ENCODE measurements around the gene PDE4D. TPM values are rescaled to one million over a fixed set of nuclear protein-coding genes. Genes with fewer than 3 reads are reported as not detected.

The PDE4D gene
- total and polyA plus RNA-seq, 10 of the 15 experiments (the other 5 are each of a cell fraction or from before 2014, with no cell fraction given), result 0.87 to 4.1 (median 2.2) TPM

GRCh38 chr5:59789894-59790293 lies 103.6 kb downstream of the PDE4D start:
- WGBS (ENCODE audit: insufficient coverage, insufficient replicate concordance, low lambda C conversion rate, missing lambda C conversion rate), result 13% methylated on average over 2 of the region's 2 CpGs
- FAIRE-seq (no peak), DNase-seq (ENCODE audit: low read depth, low spot score) (no peak), ATAC-seq (0 out of 3 replicates have a peak, but pooled peaks have one; percentile 24)
- Histone ChIP-seq H3K4me2 (ENCODE audit: control insufficient read depth, insufficient read depth) (no peak overlapping the region), H3K79me2 (ENCODE audit: control insufficient read depth, insufficient read depth, low read length) (no peaks in the 10 kb centered on the region), H3K27ac (ENCODE audit: control insufficient read depth, insufficient read depth) (no peak overlapping the region), H3K9ac (ENCODE audit: control insufficient read depth, insufficient read depth, low read length) (no peak overlapping the region), H3K4me1 (ENCODE audit: control insufficient read depth, insufficient read depth, low read length) (no peaks in the 10 kb centered on the region), H3K36me3 (ENCODE audit: control insufficient read depth in 2 of 2, insufficient read depth in 2 of 2, low read length in 1 of 2) (no peaks in the 10 kb centered on the region), H3K9me3 (replicated peaks; ENCODE audit: control insufficient read depth, insufficient read depth, low read length) (no peaks in the 10 kb centered on the region), H2AFZ (ENCODE audit: control insufficient read depth, low read depth, low read length) (no peak overlapping the region), H3K4me3 (no peak overlapping the region), H3K27me3 (replicated peaks in 1 of 2; ENCODE audit: control insufficient read depth in 2 of 2, insufficient read depth in 2 of 2, low read length in 1 of 2) (no peaks in the 10 kb centered on the region), H4K20me1 (ENCODE audit: control insufficient read depth, insufficient read depth) (no peaks in the 10 kb centered on the region)
- TF ChIP-seq CEBPZ (IDR thresholded peaks at IDR 0.05; ENCODE audit: low read depth, low read length), result no peak
- TF ChIP-seq SUPT20H (IDR thresholded peaks at IDR 0.05; ENCODE audit: borderline replicate concordance, control insufficient read depth, low read depth, low read length), result no peak
- no peak for TF ChIP-seq TARDBP (IDR thresholded peaks at IDR 0.05; ENCODE audit: borderline replicate concordance)
- TF ChIP-seq MTA2 (IDR thresholded peaks at IDR 0.05; ENCODE audit: low read depth), result no peak
- no peak for TF ChIP-seq CREB1 (IDR thresholded peaks at IDR 0.05; ENCODE audit: low read depth)
- TF ChIP-seq CBFB (IDR thresholded peaks at IDR 0.05; ENCODE audit: low read depth), result no peak
- TF ChIP-seq ESRRA (IDR thresholded peaks at IDR 0.05; ENCODE audit: low read length), result no peak
- no peak for TF ChIP-seq MEF2A (IDR thresholded peaks at IDR 0.05; ENCODE audit: insufficient read depth, low read depth, low read length)
- no peak for TF ChIP-seq TCF12 (IDR thresholded peaks at IDR 0.05; ENCODE audit: low read depth, low read length)
- no peak for TF ChIP-seq SP1 (IDR thresholded peaks at IDR 0.05; ENCODE audit: low read depth, low read length)
- no peak for TF ChIP-seq TBL1XR1 (IDR thresholded peaks at IDR 0.05; ENCODE audit: low read depth, low read length)
- TF ChIP-seq NBN (IDR thresholded peaks at IDR 0.05), result no peak
- TF ChIP-seq ZBED1 (IDR thresholded peaks at IDR 0.05; ENCODE audit: borderline replicate concordance), result no peak
- no peak for TF ChIP-seq RAD51 (IDR thresholded peaks at IDR 0.05)
- TF ChIP-seq RELA (IDR thresholded peaks at IDR 0.05; ENCODE audit: borderline replicate concordance, partially characterized antibody), result no peak
- in situ Hi-C loops (cut with MboI), result loop anchor here (10.0 kb wide), 1 partner anchor 605 kb away; no protein-coding TSS in a partner anchor
- SMC1A ChIA-PET (ENCODE audit: uncharacterized antibody, unreplicated experiment), result interaction anchor here (0.9 to 2.3 kb wide), 4 partner anchors 9 to 87 kb away, joined by 3 to 8 read pairs (median 4); no protein-coding TSS in a partner anchor
- no TSS peak for BruUV-seq (replicated peaks)
- intact Hi-C loops (cut with micrococcal nuclease; ENCODE audit: unreplicated experiment), result no loop called here
- RAD21 ChIA-PET (ENCODE audit: unreplicated experiment), result interaction anchor here (0.6 to 1.1 kb wide), 4 partner anchors 11 to 662 kb away, joined by 3 read pairs; no protein-coding TSS in a partner anchor
- CTCF ChIA-PET, result interaction anchor here (0.8 to 1.5 kb wide), 4 partner anchors 8 to 25 kb away, joined by 3 to 9 read pairs (median 4); no protein-coding TSS in a partner anchor
- POLR2A ChIA-PET, result no interaction called here

Measured in GM12878 (cell line).